ENCODE measurements around the gene NUP210.
A peak's percentile ranks its signal among the peaks of the same experiment; 100 is the strongest.

NUP210 gene

GRCh38 chr3:13346481-13347389, 73.4 kb downstream of the NUP210 start:
- DNase-seq: peak; percentile 37 to 52

- DNase-seq: no peak
Observed at GRCh38 chr3:13345772-13346171, 74.3 kb downstream of the NUP210 start.

- DNase-seq: no peak
Observed at GRCh38 chr3:13345284-13345683, 74.8 kb downstream of the NUP210 start.

GRCh38 chr3:13344663-13345062, 75.5 kb downstream of the NUP210 start:
- DNase-seq: no peak

- DNase-seq: no peak
Observed at GRCh38 chr3:13343601-13344000, 76.5 kb downstream of the NUP210 start.

GRCh38 chr3:13341229-13341905, 78.8 kb downstream of the NUP210 start:
- DNase-seq: no peak

- no peak for DNase-seq
Observed at GRCh38 chr3:13339833-13340232, 80.3 kb downstream of the NUP210 start.

GRCh38 chr3:13338996-13339395, 81.1 kb downstream of the NUP210 start:
- no peak for DNase-seq

GRCh38 chr3:13338231-13338630, 81.9 kb downstream of the NUP210 start:
- no peak for DNase-seq

- DNase-seq: no peak
Observed at GRCh38 chr3:13336592-13336991, 83.5 kb downstream of the NUP210 start.

- DNase-seq: no peak
Observed at GRCh38 chr3:13335503-13335902, 84.6 kb downstream of the NUP210 start.

- DNase-seq: no peak
Observed at GRCh38 chr3:13335059-13335458, 85.1 kb downstream of the NUP210 start.

GRCh38 chr3:13333236-13333897, 86.8 kb downstream of the NUP210 start:
- DNase-seq: no peak

GRCh38 chr3:13332740-13333139, 87.4 kb downstream of the NUP210 start:
- no peak for DNase-seq

- DNase-seq: peak in 1 of 2 experiments; percentile 24
Observed at GRCh38 chr3:13332158-13332557, 88.0 kb downstream of the NUP210 start.

GRCh38 chr3:13329746-13330145, 90.4 kb downstream of the NUP210 start:
- no peak for DNase-seq

- no peak for DNase-seq
Observed at GRCh38 chr3:13325892-13326443, 94.2 kb downstream of the NUP210 start.

- no peak for DNase-seq
Observed at GRCh38 chr3:13324835-13325501, 95.2 kb downstream of the NUP210 start.

GRCh38 chr3:13323822-13324221, 96.3 kb downstream of the NUP210 start:
- DNase-seq: no peak

GRCh38 chr3:13322324-13322723, 97.8 kb downstream of the NUP210 start:
- no peak for DNase-seq

- no peak for DNase-seq
Observed at GRCh38 chr3:13319564-13320220, 100.4 kb downstream of the NUP210 start.

All from NCI-H187 (cell line).